Measurements from ENCODE around the gene UAP1.
"Not testable (repeated sequence)": the region's sequence is repeated elsewhere in the genome, so short reads cannot be mapped to it uniquely, and the experiment has no call there.

Gene UAP1

DNA sequence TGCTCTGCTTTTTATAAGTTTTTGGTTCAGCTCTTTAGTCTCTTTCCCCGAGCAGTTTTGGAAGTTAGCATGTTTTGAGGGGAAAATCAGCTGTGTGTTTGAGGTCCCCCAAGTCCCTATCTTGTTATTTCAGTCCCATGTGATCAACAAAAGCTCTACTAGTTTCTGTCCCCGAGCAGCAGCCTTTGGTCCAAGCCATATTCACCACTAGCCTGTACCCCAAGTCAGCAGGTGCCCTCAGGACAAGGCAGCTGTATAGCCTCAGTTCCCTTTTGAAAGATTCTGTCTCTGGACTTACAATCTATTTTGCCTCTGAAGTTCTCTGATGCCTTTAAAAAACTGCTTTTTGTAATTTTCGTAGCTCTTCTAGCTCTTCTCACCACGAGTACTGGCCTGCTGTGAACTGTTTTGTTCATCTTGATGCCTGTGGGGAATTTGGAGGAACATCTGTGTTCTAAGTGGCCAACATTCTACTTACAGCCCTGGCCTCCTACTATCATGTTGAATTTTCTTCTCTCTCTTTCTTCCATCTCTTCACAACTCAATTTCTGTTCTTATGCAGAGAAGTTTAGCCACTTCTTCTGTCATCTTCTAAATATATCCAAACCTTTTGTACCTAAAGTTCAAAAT is 16.7 kb downstream of the UAP1 start:
- DNase-seq (ENCODE audit: insufficient read length, low spot score), result no peak
- no peak for FAIRE-seq

DNA sequence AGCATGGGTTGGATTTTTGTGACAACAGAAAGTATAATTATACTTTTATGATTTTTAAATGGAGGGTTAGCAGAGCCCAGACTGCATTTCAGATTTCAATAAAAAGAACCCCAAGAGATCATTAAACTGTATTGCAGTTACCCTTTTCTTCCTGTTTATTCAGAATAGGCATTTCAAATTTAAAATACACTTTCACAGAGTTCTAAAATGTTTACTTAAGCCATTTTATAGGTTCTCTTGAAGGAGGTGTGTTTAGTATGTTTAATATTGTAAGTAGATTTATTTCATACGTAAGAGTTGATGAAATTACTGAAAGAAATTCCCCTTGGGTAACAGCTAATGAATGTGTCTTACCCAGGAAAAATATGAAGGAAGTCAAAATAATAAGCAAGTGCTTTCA is 17.4 kb downstream of the UAP1 start:
- DNase-seq (ENCODE audit: insufficient read length, low spot score), result no peak
- no peak for TF ChIP-seq POLR2A (IDR thresholded peaks at IDR 0.05; ENCODE audit: low read depth, low read length)
- no peak for TF ChIP-seq PAX5 (IDR thresholded peaks at IDR 0.05; ENCODE audit: insufficient read depth, low read length, severe bottlenecking)
- TF ChIP-seq SPI1 (IDR thresholded peaks at IDR 0.05; ENCODE audit: low read depth, low read length), result no peak
- no peak for TF ChIP-seq POLR2AphosphoS5 (IDR thresholded peaks at IDR 0.05; ENCODE audit: low read depth, low read length)
- no peak for TF ChIP-seq TAF1 (IDR thresholded peaks at IDR 0.05; ENCODE audit: low read depth, low read length)
- FAIRE-seq, result no peak

More for the DNA sequence above, 16.7 kb downstream of the UAP1 start:
- TF ChIP-seq SPI1 (IDR thresholded peaks at IDR 0.05; ENCODE audit: low read depth, low read length), result no peak
- no peak for TF ChIP-seq PAX5 (IDR thresholded peaks at IDR 0.05; ENCODE audit: insufficient read depth, low read length, severe bottlenecking)
- no peak for TF ChIP-seq POU2F2 (IDR thresholded peaks at IDR 0.05; ENCODE audit: low read depth, low read length)
- no peak for TF ChIP-seq POLR2A (IDR thresholded peaks at IDR 0.05; ENCODE audit: low read depth, low read length)
- no peak for TF ChIP-seq TAF1 (IDR thresholded peaks at IDR 0.05; ENCODE audit: low read depth, low read length)
- no peak for TF ChIP-seq POLR2AphosphoS5 (IDR thresholded peaks at IDR 0.05; ENCODE audit: low read depth, low read length)

DNA sequence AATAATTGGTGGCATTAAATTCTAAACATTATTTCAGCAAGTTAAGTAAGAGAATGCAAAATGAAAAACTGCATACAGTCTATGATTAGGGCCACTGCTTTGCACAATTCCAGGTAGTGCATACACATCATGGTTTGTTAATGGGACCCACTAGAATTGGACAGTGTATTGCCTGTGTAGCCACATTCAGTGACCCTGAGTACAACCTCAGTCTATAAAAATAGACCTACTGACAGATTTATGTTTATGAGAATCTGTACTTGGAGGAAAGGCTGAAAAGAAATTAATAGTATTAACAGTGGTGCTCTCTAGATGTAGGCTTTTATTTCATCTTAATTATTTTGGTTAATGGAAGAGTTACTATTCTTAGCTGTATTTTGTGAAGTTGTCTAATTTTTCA is 18.8 kb downstream of the UAP1 start:
- FAIRE-seq, result no peak
- no peak for DNase-seq (ENCODE audit: insufficient read length, low spot score)
- TF ChIP-seq POLR2AphosphoS5 (IDR thresholded peaks at IDR 0.05; ENCODE audit: low read depth, low read length) (no peak), TAF1 (IDR thresholded peaks at IDR 0.05; ENCODE audit: low read depth, low read length) (no peak), PAX5 (IDR thresholded peaks at IDR 0.05; ENCODE audit: insufficient read depth, low read length, severe bottlenecking) (no peak), SPI1 (IDR thresholded peaks at IDR 0.05; ENCODE audit: low read depth, low read length) (no peak), POU2F2 (IDR thresholded peaks at IDR 0.05; ENCODE audit: low read depth, low read length) (no peak), POLR2A (IDR thresholded peaks at IDR 0.05; ENCODE audit: low read depth, low read length) (no peak)

DNA sequence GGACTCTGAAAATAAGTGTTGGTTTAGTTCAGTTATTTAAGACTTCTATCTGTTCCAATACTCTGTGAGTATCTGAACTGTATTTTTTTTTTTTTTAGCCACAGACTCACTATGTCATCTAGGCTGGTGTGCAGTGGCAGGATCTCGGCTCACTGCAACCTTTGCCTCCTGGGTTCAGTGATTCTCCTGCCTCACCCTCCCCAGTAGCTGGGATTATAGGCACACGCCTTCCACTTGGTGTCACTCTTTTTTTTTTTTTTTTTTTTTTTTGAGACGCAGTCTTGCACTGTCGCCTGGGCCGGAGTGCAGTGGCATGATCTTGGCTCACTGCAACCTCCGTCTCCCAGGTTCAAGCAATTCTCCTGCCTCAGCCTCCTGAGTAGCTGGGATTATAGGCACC is 21.4 kb downstream of the UAP1 start:
- DNase-seq (ENCODE audit: insufficient read length, low spot score); FAIRE-seq: not testable (repeated sequence)

DNA sequence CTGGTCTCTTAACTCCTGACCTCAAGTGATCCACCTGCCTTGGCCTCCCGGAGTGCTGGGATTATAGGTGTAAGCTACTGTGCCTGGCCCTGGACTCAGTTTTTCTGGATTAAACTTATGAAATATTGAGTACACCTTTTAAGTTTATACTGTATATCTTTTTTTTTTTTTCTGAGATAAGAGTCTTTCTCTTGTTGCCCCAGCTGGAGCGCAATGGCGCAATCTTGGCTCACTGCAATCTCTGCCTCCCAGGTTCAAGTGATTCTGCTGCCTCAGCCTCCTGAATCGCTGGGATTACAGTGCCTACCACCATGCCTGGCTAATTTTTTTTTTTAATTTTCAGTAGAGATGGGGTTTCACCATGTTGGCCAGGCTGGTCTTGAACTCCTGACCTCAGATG is 23.6 kb downstream of the UAP1 start:
- not testable (repeated sequence) for FAIRE-seq; DNase-seq (ENCODE audit: insufficient read length, low spot score)

DNA sequence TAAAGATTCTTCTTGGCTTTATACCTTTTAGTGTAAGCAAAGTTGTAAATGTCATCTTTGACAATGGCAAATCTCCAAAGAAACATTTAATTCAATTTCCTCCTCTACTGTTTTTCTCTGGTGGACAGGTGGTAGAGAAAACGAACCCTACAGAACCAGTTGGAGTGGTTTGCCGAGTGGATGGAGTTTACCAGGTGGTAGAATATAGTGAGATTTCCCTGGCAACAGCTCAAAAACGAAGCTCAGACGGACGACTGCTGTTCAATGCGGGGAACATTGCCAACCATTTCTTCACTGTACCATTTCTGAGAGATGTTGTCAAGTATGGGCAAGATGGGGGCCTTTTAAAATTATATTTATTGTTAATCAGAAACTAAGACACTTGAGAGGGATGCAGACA is 25.8 kb downstream of the UAP1 start:
- no peak for FAIRE-seq
- no peak for DNase-seq (ENCODE audit: insufficient read length, low spot score)
- TF ChIP-seq SPI1 (IDR thresholded peaks at IDR 0.05; ENCODE audit: low read depth, low read length) (no peak), POLR2AphosphoS5 (IDR thresholded peaks at IDR 0.05; ENCODE audit: low read depth, low read length) (no peak), POU2F2 (IDR thresholded peaks at IDR 0.05; ENCODE audit: low read depth, low read length) (no peak), PAX5 (IDR thresholded peaks at IDR 0.05; ENCODE audit: insufficient read depth, low read length, severe bottlenecking) (no peak), POLR2A (IDR thresholded peaks at IDR 0.05; ENCODE audit: low read depth, low read length) (no peak), TAF1 (IDR thresholded peaks at IDR 0.05; ENCODE audit: low read depth, low read length) (no peak)

DNA sequence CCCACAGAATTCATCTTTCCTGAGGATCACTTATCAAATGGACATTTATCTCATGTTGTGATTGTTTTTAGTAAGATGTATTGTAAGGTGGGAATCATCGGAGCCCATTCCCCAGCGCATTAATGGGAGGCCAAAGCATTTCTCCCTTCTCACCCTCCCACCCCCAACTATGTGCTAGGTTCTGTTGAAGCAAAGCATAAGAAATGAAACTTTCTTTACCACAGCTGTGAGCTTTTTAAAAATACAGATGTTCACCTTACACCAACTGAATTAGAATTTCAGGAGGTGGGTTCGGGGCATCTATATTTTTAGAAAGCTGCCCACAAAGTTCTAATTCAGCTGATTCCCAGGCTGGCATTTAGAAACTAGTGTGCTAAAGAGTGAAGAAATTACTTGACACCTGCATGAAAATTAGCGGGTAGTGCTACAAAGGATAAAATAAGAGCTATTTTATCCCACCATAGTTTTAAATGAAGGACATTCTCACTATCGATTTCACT is 26.3 kb downstream of the UAP1 start:
- no peak for TF ChIP-seq TAF1 (IDR thresholded peaks at IDR 0.05; ENCODE audit: low read depth, low read length)
- no peak for TF ChIP-seq POLR2A (IDR thresholded peaks at IDR 0.05; ENCODE audit: low read depth, low read length)
- no peak for TF ChIP-seq POLR2AphosphoS5 (IDR thresholded peaks at IDR 0.05; ENCODE audit: low read depth, low read length)
- TF ChIP-seq POU2F2 (IDR thresholded peaks at IDR 0.05; ENCODE audit: low read depth, low read length), result no peak
- TF ChIP-seq SPI1 (IDR thresholded peaks at IDR 0.05; ENCODE audit: low read depth, low read length), result no peak
- no peak for TF ChIP-seq PAX5 (IDR thresholded peaks at IDR 0.05; ENCODE audit: insufficient read depth, low read length, severe bottlenecking)
- DNase-seq (ENCODE audit: insufficient read length, low spot score) (no peak), FAIRE-seq (no peak)

DNA sequence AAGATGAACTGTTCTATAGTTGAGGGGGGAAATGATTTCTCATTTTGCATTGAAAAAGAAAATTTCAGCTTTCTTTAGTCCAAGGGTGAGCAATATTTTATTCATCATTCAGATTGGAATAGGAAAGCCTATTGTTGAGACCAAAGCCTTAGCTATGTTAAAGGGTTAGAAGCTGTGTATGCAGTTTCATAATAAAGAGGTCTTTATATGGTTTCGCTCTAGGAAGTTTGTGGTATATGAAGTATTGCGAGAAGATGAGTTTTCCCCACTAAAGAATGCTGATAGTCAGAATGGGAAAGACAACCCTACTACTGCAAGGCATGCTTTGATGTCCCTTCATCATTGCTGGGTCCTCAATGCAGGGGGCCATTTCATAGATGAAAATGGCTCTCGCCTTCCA is 28.6 kb downstream of the UAP1 start:
- FAIRE-seq, result no peak
- TF ChIP-seq POLR2AphosphoS5 (IDR thresholded peaks at IDR 0.05; ENCODE audit: low read depth, low read length) (no peak), POLR2A (IDR thresholded peaks at IDR 0.05; ENCODE audit: low read depth, low read length) (no peak), TAF1 (IDR thresholded peaks at IDR 0.05; ENCODE audit: low read depth, low read length) (no peak), POU2F2 (IDR thresholded peaks at IDR 0.05; ENCODE audit: low read depth, low read length) (no peak), SPI1 (IDR thresholded peaks at IDR 0.05; ENCODE audit: low read depth, low read length) (no peak), PAX5 (IDR thresholded peaks at IDR 0.05; ENCODE audit: insufficient read depth, low read length, severe bottlenecking) (no peak)
- DNase-seq (ENCODE audit: insufficient read length, low spot score), result no peak

DNA sequence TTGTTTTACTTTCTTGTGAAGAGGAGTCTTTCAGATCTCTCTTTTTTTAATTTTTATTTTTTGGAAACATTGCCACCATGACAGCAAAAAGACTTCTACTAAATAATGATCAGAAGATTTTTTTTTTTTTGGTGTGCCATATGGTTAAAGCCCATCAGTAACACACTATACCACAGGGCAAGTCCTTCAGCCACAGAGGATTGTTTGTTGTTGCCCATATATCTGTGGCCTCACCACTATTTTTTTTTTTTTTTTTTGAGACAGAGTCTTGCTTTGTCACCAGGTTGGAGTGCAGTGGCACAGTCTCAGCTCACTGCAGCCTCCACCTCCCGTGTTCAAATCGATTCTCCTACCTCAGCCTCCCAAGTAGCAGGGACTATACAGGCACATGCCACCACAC is 29.2 kb downstream of the UAP1 start:
- DNase-seq (ENCODE audit: insufficient read length, low spot score) (no peak), FAIRE-seq (no peak)
- TF ChIP-seq SPI1 (IDR thresholded peaks at IDR 0.05; ENCODE audit: low read depth, low read length), result no peak
- no peak for TF ChIP-seq TAF1 (IDR thresholded peaks at IDR 0.05; ENCODE audit: low read depth, low read length)
- no peak for TF ChIP-seq POU2F2 (IDR thresholded peaks at IDR 0.05; ENCODE audit: low read depth, low read length)
- TF ChIP-seq POLR2AphosphoS5 (IDR thresholded peaks at IDR 0.05; ENCODE audit: low read depth, low read length), result no peak
- no peak for TF ChIP-seq POLR2A (IDR thresholded peaks at IDR 0.05; ENCODE audit: low read depth, low read length)
- no peak for TF ChIP-seq PAX5 (IDR thresholded peaks at IDR 0.05; ENCODE audit: insufficient read depth, low read length, severe bottlenecking)

DNA sequence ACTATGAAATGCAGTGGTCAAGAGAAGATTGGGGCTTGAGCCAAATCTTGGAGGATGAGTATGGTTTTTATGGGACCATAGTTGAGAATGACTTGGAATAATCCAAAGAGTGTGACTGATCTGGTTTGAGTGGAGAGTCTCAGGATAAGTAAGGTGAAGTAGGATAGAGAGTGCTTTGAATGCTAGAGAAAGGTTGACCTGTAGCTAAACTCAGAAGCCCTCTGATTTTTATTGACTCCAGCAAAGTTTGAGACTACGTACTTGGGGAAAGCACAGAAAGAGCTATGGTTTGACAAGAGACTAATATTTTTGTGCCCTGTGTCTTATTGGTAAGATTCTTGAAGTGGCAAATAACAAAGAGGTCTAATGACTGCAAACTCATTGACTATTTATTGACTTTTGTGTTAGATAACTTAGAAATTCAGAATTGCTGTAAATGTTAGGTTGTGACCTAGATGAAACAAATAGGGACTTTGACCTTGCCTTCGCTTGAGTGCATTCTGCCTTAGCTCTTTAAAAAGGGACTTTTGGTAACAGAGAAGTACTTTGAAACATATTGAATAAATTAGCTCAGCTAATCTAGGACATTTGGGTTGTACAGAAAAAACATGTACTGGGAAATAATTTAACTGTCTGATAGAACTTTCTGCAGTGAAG is 35.1 kb downstream of the UAP1 start:
- TF ChIP-seq TAF1 (IDR thresholded peaks at IDR 0.05; ENCODE audit: low read depth, low read length), result no peak
- TF ChIP-seq POLR2A (IDR thresholded peaks at IDR 0.05; ENCODE audit: low read depth, low read length), result no peak
- no peak for TF ChIP-seq POLR2AphosphoS5 (IDR thresholded peaks at IDR 0.05; ENCODE audit: low read depth, low read length)
- TF ChIP-seq PAX5 (IDR thresholded peaks at IDR 0.05; ENCODE audit: insufficient read depth, low read length, severe bottlenecking), result no peak
- no peak for TF ChIP-seq POU2F2 (IDR thresholded peaks at IDR 0.05; ENCODE audit: low read depth, low read length)
- TF ChIP-seq SPI1 (IDR thresholded peaks at IDR 0.05; ENCODE audit: low read depth, low read length), result no peak
- FAIRE-seq, result no peak
- no peak for DNase-seq (ENCODE audit: insufficient read length, low spot score)
